Mesothelial cell of epicardium (in vitro differentiated cells): ENCODE data around the gene CLCA1. TPM values are rescaled to one million over a fixed set of nuclear protein-coding genes. Genes with fewer than 3 reads are reported as not detected.

ENCODE experiments used
- DNase-seq, 2 experiments: peaks; one replicate each; pipeline ENCODE4 v3.0.0; 2021; ENCODE audit warnings: low spot score in 2 of 2; ENCODE audit not compliant: unreplicated experiment in 2 of 2
- H3K27ac Mint-ChIP-seq: 2 replicates; pipeline ENCODE4 v1.8.0; 2021; ENCODE audit warnings: mixed read lengths
- H3K27me3 Mint-ChIP-seq: 2 replicates; pipeline ENCODE4 v1.8.0; 2021; ENCODE audit warnings: low read depth, mixed read lengths
- H3K36me3 Mint-ChIP-seq: 2 replicates; pipeline ENCODE4 v1.8.0; 2021; ENCODE audit warnings: mixed read lengths
- H3K4me1 Mint-ChIP-seq: 2 replicates; pipeline ENCODE4 v1.8.0; 2021; ENCODE audit warnings: mixed read lengths
- H3K4me3 Mint-ChIP-seq: 2 replicates; pipeline ENCODE4 v1.8.0; 2021; ENCODE audit warnings: mild to moderate bottlenecking, moderate library complexity, mixed read lengths
- H3K9me3 Mint-ChIP-seq: 2 replicates; pipeline ENCODE4 v1.8.0; 2021; ENCODE audit warnings: mixed read lengths
- total RNA-seq: library from RNA; stranded (reverse); gene quantifications from 3 replicates; pipeline ENCODE4 v1.2.1, GENCODE V29; 2021
- TF ChIP-seq, protein P1 (sequence below): fragments of 200-600 bp; sonication (generic); IDR thresholded peaks from one replicate; pipeline ENCODE4 v1.5.0; 2021; ENCODE audit warnings: antibody characterized with exemption; ENCODE audit not compliant: unreplicated experiment

CLCA1 gene
- total RNA-seq, 1 donor from 2014 or later, result not detected

DNA sequence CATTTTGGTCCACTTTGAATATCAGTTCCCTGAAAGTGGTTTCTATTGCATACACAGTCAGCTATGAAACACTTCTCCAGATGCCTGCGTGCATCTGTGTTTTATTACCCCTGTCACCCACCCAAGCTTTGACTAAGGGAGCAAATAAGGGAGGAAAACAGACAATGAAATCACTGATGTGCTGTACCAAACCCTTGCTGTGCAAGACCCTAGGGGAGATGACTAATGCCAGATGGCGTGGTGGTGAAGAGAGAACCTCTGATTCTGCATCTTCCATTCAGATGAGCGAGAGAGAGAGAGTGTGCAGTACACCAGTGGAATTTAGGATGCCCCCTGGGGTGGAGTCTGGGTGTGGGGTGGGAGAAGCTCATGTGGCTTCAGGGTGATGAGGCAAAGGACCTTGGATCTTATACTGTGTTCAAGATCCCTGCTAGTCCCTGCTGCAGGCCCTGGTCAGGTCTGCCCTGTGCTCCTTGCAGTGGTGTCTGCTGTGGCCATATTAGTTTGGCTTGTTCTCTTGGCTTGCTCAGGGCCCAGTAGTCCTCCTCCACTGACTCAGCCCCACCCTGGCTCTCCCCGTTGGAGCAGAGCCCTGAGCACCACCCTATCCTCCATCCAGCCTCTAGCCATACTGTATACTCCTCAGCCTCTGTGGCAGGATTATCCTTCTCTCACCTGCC is 18.5 kb downstream of the CLCA1 start:
- Mint-ChIP-seq H3K27ac (no peak overlapping the region), H3K4me1 (no peaks in the 10 kb centered on the region), H3K4me3 (no peak overlapping the region), H3K27me3 (peaks cover 7% of the 10 kb centered on the region), H3K36me3 (no peaks in the 10 kb centered on the region), H3K9me3 (no peaks in the 10 kb centered on the region)
- TF ChIP-seq, protein P1, sequence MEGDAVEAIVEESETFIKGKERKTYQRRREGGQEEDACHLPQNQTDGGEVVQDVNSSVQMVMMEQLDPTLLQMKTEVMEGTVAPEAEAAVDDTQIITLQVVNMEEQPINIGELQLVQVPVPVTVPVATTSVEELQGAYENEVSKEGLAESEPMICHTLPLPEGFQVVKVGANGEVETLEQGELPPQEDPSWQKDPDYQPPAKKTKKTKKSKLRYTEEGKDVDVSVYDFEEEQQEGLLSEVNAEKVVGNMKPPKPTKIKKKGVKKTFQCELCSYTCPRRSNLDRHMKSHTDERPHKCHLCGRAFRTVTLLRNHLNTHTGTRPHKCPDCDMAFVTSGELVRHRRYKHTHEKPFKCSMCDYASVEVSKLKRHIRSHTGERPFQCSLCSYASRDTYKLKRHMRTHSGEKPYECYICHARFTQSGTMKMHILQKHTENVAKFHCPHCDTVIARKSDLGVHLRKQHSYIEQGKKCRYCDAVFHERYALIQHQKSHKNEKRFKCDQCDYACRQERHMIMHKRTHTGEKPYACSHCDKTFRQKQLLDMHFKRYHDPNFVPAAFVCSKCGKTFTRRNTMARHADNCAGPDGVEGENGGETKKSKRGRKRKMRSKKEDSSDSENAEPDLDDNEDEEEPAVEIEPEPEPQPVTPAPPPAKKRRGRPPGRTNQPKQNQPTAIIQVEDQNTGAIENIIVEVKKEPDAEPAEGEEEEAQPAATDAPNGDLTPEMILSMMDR, result no peak
- DNase-seq, result no peak

DNA sequence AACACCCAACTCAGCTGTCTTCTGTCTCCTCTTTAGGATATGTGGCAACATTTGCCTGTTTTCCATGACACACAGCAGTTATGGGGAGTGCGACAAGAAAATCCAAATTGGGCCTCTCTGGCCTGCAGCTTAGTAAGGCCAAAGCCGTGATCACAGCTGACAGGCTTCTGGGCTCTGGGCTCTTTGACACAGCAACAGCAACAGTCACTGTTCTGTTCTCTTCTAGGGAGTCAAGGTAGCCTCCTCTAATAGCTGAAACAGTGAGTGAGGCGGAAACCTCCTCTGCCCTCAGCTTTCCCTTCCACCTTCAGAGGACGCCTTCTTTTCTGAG is 19.0 kb downstream of the CLCA1 start:
- H3K4me1 Mint-ChIP-seq, result no peaks in the 10 kb centered on the region
- H3K4me3 Mint-ChIP-seq, result no peak overlapping the region
- H3K9me3 Mint-ChIP-seq, result no peaks in the 10 kb centered on the region
- no peak overlapping the region for H3K27ac Mint-ChIP-seq
- no peak for DNase-seq
- no peaks in the 10 kb centered on the region for H3K36me3 Mint-ChIP-seq
- H3K27me3 Mint-ChIP-seq, result peaks cover 7% of the 10 kb centered on the region
- TF ChIP-seq, protein P1, result no peak

DNA sequence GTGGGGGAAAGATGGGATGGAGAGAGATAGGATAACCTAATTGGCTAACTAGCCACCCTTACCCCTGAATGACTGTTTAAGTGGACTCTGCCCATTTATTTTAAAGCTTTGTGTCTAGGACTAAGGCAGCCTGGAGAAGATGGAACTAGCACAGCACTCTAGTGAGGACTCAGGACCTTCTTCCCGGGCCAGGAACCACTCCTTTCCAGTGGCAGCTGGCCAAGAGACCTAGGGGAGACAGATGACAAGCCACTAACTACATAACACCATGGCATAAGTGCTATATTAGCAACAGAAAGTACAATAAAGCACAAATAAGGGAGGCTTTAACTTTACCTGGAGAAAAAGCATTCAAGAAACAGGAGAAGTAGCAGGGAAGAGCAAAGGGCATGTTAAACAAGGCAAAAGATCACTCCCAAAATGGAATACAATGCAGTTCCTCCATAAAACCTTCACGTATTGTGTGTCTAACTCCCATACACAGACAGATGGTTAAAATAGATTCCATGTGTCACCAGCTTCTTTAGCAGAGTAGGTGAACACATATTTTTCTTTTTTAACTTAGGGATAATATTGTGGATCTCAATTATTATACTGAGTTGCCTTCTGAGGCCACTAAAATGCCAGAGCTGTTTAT is 20.6 kb downstream of the CLCA1 start:
- no peaks in the 10 kb centered on the region for H3K4me1 Mint-ChIP-seq
- peaks cover 6% of the 10 kb centered on the region for H3K27me3 Mint-ChIP-seq
- H3K36me3 Mint-ChIP-seq, result no peaks in the 10 kb centered on the region
- no peak overlapping the region for H3K4me3 Mint-ChIP-seq
- TF ChIP-seq, protein P1, result no peak
- no peaks in the 10 kb centered on the region for H3K9me3 Mint-ChIP-seq
- DNase-seq, result no peak
- H3K27ac Mint-ChIP-seq, result no peak overlapping the region

DNA sequence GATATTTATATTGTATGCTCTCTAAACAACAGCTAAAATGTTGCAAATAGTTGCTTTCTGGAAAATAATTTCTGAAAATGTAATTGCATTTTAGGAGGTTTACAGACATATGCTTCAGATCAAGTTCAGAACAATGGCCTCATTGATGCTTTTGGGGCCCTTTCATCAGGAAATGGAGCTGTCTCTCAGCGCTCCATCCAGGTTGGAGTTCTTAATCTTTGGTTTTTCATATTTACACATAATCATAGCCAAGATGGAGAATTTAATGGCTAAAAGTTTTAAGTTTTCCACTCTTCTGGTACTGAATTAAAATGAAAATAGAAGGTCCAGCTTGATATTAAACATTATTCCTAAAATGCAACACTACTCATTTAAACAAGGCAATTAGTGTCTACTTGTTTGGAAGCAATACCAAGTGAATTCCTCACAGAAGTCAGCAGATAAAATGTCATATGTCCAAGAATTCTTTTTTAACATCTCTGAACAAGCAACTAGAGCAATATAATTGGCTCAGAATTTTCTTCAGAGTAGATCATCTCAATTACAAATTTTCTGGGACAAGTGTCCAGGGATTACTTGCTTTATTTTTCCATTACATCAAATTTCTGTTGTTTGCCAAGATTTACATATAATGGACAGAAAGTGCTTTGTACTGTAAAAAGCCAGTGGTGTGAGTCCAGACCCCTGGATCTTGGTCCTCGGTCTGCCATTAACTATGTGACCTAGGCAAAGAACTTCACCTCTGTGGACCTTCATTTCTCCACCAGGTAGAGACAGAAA is 22.6 kb downstream of the CLCA1 start:
- no peaks in the 10 kb centered on the region for H3K36me3 Mint-ChIP-seq
- no peak for DNase-seq

DNA sequence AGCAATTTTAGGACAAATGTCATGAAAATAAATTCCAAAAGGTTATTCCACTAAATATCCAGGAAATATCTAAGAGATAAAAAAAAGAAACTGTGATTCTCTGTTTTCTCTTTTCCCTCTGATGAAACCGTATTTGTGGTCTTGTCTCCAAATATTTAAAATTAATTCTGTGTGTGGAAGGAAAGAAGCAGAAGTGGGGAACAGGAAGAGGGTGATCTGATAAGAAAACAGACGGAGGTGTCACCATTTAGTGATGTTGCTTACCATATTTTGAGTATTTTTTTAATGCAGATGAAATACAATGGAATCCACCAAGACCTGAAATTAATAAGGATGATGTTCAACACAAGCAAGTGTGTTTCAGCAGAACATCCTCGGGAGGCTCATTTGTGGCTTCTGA is 29.6 kb downstream of the CLCA1 start:
- Mint-ChIP-seq H3K4me1 (peaks cover 15% of the 10 kb centered on the region), H3K27ac (no peak overlapping the region), H3K4me3 (no peak overlapping the region)

More for the DNA sequence above, 22.6 kb downstream of the CLCA1 start:
- TF ChIP-seq, protein P1, result no peak
- Mint-ChIP-seq H3K27me3 (no peaks in the 10 kb centered on the region), H3K4me1 (no peaks in the 10 kb centered on the region), H3K4me3 (no peak overlapping the region), H3K27ac (no peak overlapping the region), H3K9me3 (no peaks in the 10 kb centered on the region)

More for the DNA sequence above, 29.6 kb downstream of the CLCA1 start:
- DNase-seq, result no peak
- TF ChIP-seq, protein P1, result no peak
- Mint-ChIP-seq H3K36me3 (no peaks in the 10 kb centered on the region), H3K27me3 (peaks cover 2% of the 10 kb centered on the region), H3K9me3 (no peaks in the 10 kb centered on the region)
